NCI-H2081 treated with DMSO at 0.1 percent for 48 hours (cell line): ENCODE measurements around the gene DPY19L1.
"Not testable (repeated sequence)": the region's sequence is repeated elsewhere in the genome, so short reads cannot be mapped to it uniquely, and the experiment has no call there.

ENCODE experiments used
- DNase-seq: peaks from one replicate; lab custom pipeline; 2025; lab: John Stamatoyannopoulos, UW

Gene DPY19L1

DNA sequence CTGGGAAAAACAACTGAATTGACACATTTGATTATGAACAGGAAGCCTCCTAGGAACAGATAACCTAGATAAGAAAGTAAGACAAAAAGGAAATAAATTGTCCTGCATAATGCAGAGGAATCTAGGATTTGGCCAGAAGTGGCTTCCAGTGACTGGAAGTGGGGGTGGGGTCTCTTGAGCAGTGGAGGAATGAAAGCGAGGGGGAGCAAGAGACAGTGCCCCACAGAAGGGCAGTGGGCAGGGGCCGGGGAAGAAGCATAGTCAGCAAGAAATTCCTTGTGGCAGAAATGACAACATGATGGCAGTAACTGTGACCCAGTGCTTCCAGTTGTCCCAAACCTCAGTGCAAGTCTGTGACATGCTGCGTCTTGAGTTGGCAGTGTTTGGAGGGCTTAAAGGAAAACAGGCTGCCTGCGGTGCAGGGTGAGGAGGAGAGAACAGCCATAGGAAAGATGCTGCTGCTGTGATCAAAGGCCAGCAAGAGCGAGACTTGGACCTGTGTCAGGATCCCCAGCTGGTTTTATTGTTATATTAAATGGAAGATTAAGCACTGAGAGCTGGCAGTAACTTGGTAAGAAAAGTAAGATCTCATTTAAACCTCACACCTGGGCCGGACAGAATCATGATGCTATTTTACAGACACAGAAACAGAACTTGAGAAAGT, 119.0 kb downstream of the DPY19L1 start:
- DNase-seq = not testable (repeated sequence)

DNA sequence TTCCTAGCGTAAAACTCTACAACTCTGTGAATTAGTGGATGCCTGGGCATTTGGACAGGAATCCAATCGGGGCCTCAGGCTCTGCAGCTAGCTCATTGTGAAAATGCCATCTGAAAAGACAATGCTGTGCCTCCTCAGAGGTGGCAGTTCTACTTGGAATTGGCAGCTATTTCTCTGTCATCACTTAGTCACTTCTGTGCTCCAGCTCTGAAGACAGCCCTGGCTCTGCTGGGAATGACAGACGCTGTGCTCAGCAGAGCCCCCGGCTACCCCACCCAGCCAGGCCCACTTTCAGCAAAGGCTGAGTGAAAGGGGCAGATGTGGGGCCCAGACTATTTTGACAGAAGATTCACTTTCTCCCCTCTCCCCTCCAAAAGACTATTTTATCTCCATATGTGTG, 119.8 kb downstream of the DPY19L1 start:
- DNase-seq = not testable (repeated sequence)

DNA sequence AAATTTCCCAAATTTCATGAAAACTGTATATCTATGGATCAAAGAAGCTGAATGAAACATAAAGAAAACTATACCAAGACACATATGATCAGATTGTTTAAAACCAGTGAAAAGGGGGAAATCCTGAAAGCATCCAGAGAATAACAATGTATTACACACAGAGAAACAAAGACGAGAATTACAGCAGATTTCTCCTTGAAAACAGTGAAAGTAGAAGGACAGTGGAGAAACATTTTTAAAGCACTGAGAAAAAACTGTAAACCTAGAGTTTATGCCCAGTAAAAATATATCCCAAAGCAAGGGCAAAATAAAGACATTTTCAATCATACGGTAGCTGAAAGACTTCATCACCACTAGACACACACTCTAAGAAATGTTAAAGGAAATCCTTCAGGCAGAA, 121.0 kb downstream of the DPY19L1 start:
- DNase-seq = no peak

DNA sequence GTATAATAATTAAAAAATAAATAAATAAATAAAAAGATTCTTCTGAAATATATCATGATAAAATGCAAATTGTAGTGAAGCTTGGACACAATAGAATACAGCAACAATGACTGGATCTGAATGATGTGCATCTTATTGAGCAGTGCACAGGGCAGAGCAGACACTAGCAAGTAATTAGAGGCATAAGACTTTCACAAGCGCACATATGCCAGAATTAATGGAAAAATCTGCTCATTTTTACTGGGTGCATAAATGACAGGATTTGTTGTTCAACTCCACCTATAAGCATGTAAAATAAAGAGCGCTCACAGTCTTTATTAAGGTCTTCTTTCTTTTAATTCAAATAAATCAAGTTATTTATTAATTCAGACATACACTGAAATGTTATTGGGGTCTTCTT, 125.0 kb downstream of the DPY19L1 start:
- no peak for DNase-seq

DNA sequence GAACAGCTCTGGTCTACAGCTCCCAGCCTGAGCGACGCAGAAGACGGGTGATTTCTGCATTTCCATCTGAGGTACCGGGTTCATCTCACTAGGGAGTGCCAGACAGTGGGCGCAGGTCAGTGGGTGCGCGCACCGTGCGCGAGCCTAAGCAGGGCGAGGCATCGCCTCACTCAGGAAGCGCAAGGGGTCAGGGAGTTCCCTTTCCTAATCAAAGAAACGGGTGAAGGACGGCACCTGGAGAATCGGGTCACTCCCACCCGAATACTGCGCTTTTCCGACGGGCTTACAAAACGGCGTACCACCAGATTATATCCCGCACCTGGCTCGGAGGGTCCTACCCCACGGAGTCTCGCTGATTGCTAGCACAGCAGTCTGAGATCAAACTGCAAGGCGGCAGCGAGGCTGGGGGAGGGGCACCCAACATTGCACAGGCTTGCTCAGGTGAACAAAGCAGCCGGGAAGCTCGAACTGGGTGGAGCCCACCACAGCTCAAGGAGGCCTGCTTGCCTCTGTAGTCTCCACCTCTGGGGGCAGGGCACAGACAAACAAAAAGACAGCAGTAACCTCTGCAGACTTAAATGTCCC, 130.9 kb downstream of the DPY19L1 start:
- not testable (repeated sequence) for DNase-seq

GRCh38 chr7:34904987-34905386, 132.3 kb downstream of the DPY19L1 start:
- no peak for DNase-seq

DNA sequence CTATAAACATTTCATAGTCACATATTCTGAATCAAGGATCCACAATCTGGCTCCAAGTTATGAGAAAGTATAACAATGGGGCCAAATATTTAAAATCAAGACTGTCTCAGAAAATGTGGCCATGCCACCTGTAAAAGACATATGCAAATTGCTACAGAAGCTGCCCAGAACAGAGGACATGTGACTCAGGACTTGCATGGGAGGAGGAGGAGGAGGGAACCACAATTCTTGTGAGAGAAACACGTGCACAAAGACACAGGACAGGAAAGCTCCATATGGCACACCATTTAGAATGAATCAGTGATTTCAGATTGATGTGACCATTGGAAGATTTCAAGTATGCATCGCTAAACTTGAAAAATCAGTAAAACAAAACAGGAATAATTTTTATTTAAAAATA, 133.4 kb downstream of the DPY19L1 start:
- not testable (repeated sequence) for DNase-seq

GRCh38 chr7:34902182-34902581, 135.1 kb downstream of the DPY19L1 start:
- DNase-seq = no peak

DNA sequence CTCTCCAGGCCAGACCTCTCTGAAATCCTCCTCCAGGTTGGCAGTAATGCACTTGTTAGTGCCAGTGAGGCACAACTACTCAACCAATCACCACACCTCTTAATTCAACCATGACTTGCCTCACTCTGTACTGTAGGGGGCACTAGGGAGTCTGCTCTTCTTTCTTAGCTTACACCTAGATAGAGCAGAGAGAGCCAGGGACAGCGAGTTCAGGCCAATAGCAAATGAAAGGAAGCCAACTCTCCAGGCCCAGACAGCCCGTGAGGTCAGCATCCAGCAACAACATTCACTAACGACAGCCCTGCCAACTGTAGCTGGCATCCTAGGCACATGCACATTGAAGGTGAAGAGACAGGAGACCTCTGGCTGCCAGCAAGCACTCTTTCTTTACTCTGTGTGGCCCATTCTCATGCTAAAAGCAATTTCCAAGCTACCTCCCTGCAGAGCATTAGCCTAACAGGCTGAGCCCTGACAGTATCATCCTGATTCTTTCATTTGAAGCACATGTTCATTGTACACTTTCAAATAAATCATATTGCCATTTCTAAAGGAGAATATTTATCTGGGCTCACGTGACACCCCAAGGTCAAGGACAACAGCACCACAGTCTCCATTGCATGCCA, 136.3 kb downstream of the DPY19L1 start:
- no peak for DNase-seq

GRCh38 chr7:34895202-34895601, 142.1 kb downstream of the DPY19L1 start:
- DNase-seq = no peak

- DNase-seq = no peak
Measured at GRCh38 chr7:34889951-34890350, 147.3 kb downstream of the DPY19L1 start.

DNA sequence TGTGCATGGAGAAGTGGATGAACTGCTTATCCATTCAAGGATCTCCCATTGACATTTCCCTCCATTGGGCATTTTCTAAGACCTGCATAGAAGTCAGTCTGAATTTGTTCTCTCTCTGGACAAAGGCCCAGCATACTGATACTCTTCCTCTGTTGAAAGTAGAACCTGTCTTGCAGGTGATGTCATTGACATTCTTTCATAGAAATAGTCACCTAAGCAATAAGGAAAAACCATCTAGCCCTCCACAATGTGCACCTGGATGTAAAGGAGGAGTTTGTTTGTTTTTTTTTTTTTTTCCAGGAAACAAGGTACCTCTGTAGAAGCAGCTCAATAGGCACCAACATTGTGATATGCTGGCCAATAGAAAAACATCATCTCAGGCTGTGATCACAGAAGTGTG, 150.4 kb downstream of the DPY19L1 start:
- no peak for DNase-seq

DNA sequence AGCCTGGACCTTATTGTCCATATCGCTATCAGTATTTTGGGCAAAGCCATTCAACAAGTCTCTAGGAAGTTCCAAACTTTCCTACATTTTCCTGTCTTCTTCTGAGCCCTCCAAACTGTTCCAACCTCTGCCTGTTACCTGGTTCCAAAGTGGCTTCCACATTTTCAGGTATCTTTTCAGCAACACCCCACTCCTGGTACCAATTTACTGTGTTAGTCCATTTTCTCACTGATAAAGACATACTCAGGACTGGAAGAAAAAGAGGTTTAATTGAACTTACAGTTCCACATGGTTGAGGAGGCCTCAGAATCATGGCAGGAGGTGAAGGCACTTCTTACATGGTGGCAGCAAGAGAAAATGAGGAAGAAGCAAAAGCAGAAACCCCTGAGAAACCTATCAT, 153.4 kb downstream of the DPY19L1 start:
- DNase-seq = not testable (repeated sequence)

DNA sequence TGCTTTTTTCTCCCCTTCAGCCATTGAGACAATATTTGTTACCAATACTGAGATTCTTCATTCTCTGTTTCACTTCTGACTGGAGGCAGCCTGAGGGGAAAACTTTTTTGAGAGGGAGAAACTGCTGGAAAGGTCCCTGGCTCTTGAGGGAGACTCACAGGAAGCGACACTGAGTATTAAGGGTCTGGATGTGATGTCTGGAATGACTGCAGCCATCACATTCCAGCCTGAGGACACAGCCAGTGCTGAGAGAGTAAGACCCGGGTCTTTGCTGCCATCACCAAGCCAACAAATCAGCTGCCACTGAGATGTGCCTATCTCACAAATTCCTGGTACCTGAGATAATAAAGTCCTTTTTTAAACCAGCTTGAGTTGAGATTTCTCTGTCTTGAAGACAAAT, 157.4 kb downstream of the DPY19L1 start:
- DNase-seq = no peak

- not testable (repeated sequence) for DNase-seq
Measured at GRCh38 chr7:34878944-34879735, 158.1 kb downstream of the DPY19L1 start.
